GM21529 (cell line): ENCODE measurements around the gene CRYBB1.

Source experiments
- ATAC-seq: cut with Tn5 transposase; IDR thresholded peaks from one replicate; pipeline ENCODE4 v1.9.1; 2021; ENCODE audit not compliant: unreplicated experiment

Gene CRYBB1

DNA sequence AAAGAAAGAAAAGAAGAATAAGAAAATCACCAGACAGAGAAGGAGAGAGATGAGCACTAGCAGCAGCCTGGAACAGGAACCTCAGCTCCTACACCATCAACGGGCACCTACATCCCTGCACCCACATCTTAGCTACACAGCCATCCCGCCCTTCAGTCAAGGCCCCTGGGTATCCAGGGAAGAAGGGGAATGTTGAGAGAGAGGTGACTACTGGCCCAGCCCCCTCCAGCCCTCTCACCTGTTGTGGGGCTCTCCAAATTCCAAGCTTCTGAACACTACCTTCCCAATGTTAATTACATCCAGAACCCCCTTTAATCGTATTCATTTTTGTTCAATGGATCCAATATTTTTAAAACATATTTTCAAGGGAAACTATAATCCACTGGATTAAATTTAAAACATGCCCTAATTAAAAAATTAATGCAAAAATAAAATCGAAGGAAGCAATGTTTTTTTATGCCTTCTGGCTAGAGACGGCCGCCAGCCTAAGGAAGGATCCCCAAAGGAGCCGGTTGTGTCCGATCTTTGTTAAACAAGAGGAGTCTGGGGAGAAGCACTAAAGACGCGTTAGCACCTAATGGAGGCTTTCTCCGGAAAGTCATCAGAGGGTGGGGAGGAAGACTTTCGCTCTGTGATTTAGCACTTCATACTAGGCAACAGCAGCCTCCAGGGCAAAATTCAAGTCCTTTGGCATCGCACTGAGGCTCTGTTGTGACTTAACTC, 37.4 kb downstream of the CRYBB1 start:
- ATAC-seq: no peak

DNA sequence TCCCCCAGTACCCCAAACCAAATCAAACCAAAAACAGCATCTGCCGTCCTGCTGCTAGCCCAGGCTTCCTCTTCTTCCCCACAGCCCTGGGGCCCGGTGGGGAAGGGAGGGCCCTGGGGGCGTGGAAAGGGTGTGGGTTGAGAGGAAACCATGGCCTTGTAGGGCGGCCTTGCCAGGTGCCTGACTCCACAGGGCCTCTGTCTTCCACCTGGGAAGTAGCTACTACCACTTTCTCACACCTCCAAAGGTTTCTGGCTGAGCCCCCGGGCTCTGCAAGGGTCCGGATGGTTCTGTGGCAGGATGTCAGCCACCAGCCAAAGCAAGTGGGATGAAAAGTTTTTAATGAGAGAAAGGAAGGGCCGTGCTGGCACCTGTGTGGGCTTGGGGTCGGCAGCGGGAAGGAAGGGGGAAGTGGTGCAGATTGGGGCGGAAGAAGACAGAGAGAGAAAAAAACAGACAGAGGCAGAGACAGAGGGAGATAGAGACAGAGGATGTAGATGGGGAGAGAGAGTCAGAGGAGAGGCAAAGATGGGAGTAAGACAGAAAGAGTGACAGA, 38.4 kb downstream of the CRYBB1 start:
- ATAC-seq: peak; percentile 86

GRCh38 chr22:26577081-26577480, 40.7 kb downstream of the CRYBB1 start:
- ATAC-seq: no peak

- ATAC-seq: no peak
Measured at GRCh38 chr22:26576026-26576680, 41.7 kb downstream of the CRYBB1 start.

GRCh38 chr22:26574001-26574723, 43.7 kb downstream of the CRYBB1 start:
- no peak for ATAC-seq

DNA sequence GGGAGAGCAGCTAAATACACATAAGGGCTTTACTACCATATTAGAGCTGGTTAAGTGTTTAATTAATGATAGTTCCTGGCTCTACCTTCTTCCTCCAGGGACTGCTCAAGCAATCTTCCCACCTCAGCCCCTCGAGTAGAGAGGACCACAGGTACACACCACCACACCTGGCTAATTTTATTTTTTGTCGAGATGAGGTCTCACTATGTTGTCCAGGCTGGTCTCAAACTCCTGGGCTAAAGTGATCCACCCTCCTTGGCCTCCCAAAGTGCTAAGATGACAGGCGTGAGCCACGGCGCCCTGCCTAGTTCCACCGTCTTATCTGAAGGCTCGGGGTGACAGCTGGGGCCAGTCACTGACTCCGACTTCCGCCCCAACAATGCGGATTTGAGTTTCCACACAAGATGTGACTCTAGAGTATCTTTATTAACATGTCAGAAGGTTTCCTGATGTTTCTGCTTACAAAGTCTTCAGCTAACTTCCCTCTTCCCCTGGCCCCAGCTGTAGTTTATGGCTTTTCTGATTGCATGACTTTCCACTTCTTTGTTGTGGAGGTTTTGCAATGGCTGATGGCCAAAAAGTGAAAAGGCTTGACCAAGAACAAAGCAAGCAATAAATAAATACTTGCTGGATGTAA, 44.7 kb downstream of the CRYBB1 start:
- ATAC-seq: no peak

DNA sequence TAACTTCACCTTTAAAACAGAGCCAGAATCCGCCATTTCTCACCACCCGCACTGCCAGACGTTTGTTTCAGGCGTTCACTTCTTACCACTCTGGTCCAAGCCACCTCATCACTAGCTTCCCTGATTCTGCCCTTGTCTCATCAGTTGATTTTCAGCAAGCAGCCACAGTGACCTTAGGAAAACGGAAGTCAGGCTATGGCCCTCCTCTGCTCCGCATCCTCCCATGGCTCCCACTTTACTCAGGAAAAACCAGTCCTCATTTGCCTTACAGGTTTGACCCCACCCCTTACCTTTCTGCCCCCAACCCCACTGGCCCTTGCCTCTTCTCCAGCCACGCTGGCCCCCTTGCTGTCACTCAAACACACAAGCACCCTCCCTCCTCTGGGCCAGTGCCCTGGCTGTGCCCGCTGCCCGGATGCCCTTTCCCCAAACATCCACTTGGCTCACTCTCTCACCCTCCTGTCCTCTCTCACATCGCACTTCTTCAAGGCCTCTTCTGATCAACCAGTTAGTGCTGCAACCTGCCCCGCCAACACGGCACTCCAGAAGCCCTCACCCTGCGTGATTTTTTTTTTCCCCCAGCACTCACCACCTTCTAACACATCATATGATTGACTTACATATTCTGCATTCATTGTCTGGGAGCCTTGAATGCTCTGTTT, 46.8 kb downstream of the CRYBB1 start:
- no peak for ATAC-seq

DNA sequence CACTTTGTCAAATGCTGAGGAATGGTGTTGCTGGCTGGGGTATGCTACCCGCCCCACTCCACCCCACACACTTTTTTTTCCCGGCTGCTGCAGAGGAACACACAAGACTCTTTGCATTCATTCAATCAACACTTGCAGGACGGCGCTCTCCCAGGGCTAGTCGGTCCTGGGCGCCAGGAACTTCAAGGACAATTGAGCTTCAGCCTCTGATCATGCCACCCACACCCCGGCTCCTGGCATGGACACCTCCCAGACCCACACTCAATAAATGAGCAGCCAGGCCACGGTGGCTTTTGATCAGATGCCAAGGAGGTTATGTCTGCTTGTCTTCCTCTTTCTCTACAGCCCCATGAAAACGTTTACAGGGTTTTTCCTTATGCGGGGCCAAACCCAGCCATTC, 47.7 kb downstream of the CRYBB1 start:
- no peak for ATAC-seq

GRCh38 chr22:26568207-26568706, 49.6 kb downstream of the CRYBB1 start:
- no peak for ATAC-seq

- ATAC-seq: no peak
Measured at GRCh38 chr22:26567610-26568009, 50.2 kb downstream of the CRYBB1 start.

DNA sequence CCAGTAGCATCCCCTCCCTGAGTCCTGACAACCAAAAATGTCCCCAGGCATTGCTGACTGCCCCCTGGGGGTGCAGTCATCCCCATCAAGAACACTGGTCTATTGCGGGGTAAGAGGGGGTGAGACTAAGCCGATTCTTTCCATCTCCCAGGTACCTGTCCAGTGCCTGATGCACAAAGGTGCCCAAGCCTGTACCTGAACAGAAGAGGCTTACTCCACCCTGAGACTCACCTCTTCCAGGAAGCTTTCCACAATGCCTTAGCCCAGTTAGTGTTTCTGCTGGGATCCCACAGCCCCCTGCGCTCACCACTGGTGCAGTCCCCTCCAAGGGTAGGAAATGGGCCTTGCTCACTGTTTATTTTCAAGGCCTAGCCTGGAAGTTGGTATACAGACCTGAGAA, 50.8 kb downstream of the CRYBB1 start:
- no peak for ATAC-seq

DNA sequence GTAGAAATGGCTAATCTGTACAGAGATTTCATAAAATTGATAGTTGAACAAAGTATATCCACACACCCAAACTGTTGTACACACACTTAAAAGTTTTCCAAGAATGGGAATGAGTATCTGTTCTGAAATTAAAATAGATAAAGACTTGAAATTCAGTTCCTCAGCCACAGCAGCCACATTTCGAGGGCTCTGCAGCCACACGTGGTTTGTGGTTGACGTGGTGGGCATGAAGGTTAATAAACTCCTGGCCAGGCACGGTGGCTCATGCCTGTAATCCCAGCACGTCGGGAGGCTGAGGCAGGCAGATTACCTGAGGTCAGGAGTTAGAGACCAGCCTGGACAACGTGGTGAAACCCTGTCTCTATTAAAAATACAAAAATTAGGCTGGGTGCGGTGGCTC, 51.9 kb downstream of the CRYBB1 start:
- no peak for ATAC-seq

DNA sequence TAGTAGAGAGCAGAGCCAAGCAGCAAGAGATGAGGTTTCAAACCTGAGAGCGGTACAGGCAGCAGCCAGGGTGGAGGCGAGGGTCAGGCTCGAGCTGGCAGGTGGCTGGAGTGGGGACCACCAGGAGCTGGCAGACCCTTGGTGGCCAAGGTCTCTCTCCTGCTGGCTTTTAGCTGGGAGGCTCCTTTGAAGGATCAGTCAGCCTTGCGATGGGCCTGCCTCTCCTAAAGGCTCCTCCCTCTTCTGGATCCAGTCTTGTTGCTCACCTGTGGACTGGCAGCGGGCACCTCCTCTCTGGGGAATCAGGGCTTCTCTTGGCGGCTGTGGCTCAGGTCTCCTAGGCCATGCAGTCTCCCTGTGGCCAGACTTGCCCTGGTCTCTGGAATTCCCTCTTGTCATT, 52.6 kb downstream of the CRYBB1 start:
- no peak for ATAC-seq

- no peak for ATAC-seq
Measured at GRCh38 chr22:26564672-26565071, 53.2 kb downstream of the CRYBB1 start.

GRCh38 chr22:26564181-26564580, 53.6 kb downstream of the CRYBB1 start:
- ATAC-seq: no peak

DNA sequence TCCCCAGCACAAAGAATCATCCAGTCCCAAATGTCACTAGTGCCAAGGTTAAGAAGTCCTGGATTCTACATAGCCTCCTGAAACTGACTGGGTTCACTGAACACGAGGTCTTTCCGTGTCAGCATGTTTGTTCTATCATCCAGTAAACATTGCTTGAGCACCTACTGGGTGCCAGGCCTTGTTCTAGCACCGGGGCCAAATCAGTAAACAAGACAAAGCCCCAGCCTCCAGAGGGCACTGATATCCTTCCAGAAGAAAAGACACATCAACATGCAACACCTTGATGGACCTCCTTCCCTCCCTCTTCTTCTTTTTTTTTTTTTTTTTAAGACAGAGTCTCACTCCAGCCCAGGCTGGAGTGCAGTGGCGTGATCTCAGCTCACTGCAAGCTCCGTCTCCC, 54.8 kb downstream of the CRYBB1 start:
- no peak for ATAC-seq

DNA sequence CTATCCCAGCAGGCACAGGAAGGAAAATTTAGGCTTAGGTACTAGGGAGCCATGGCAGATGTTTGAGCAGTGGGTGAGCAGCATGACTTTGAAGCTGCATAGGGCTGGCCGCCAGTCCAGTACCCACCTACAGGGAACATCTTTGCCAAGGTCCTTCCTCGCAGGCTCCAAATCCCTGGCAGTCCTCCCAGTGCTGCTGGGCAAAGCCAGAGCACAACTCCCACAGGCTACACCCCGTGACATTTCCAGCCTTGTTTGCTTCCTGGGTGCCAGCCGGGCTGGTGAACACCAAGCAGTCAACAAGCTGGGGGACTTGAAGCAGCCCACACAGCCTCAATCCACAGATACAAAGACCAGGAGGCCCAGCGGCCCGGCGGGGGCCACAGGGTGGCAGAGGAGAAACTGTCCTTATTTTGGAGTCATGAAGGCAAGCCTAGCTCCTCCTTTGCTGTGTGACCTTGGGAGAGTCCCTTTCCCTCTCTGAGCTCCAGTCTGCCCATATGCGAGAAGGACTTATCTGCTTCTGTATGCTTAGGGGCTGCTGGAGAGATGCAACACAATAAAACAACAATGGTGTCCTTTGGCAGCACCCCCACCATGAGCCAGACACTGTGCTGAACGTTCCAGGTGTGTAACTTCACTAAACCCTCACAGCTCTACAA, 55.9 kb downstream of the CRYBB1 start:
- ATAC-seq: no peak

- ATAC-seq: no peak
Measured at GRCh38 chr22:26559961-26560575, 57.8 kb downstream of the CRYBB1 start.

DNA sequence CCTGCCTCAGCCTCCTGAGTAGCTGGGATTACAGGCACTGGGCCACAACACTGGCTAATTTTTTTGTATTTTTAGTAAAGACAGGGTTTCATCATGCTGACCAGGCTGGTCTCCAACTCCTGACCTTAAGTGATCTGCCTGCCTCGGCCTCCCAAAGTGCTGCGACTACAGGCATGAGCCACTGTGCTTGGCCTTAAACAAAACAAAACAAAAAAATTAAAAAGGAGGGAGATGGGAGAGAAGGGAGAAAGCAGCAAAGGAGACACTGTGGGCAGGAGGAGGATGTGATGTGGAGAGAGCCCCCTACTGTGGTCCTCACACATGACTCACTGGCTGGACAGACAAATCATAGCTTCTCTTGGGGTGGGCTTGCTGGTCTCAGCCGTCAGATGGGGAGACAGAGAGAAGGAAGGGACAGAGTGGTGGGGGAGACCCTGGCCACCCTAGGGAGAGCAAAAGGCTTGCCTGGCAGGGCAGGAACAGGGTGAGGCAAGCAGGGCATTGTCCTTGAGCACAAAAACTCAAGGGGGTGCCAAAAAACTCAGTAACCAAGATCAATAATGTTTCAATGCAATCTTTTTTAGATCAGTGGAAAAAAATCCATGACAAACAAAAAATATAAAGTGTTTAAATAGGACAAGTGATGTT, 59.5 kb downstream of the CRYBB1 start:
- no peak for ATAC-seq
